ENCODE measurements around the gene CHMP4B. TPM values are rescaled to one million over a fixed set of nuclear protein-coding genes. Genes with fewer than 3 reads are reported as not detected.

The CHMP4B gene
- total RNA-seq, 1 donor from 2014 or later = 97.2 TPM

DNA sequence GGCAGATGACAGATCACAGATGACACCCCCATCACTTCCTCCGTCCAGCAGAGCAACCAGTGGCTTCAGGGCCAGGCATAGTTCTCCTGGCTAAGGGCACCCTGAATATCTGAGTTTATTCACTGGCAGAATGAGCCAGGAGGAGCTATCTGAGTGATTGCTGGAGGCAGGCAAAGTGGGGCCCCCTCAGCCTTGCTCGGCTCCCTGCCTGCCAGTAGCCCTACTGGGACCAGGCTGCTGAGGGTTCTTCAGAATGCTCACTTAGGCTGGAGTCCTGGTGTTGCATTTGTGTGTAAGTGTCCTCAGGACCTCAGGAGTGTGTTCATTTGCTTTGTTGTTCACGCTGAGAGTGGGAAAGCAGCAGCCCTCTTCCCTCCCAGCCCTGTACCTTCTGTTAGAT lies 31.2 kb downstream of the CHMP4B start:
- no peaks in the 10 kb centered on the region for H3K9me3 Mint-ChIP-seq
- H3K27ac Mint-ChIP-seq (ENCODE audit: unreplicated experiment) = no peak overlapping the region
- H3K36me3 Mint-ChIP-seq (ENCODE audit: low read depth) = peaks cover 2% of the 10 kb centered on the region
- DNase-seq (ENCODE audit: low read depth, low spot score) = no peak
- no peak for TF ChIP-seq CTCF (conservative IDR thresholded peaks at IDR 0.05)
- peaks cover 57% of the 10 kb centered on the region for H3K4me1 Mint-ChIP-seq
- H3K27me3 Mint-ChIP-seq (ENCODE audit: low read depth) = no peaks in the 10 kb centered on the region
- no peak overlapping the region for H3K4me3 Mint-ChIP-seq

- no peaks in the 10 kb centered on the region for H3K9me3 Mint-ChIP-seq
- peaks cover 3% of the 10 kb centered on the region for H3K36me3 Mint-ChIP-seq (ENCODE audit: low read depth)
- H3K27me3 Mint-ChIP-seq (ENCODE audit: low read depth) = no peaks in the 10 kb centered on the region
- no peak overlapping the region for H3K27ac Mint-ChIP-seq (ENCODE audit: unreplicated experiment)
- no peak for DNase-seq (ENCODE audit: low read depth, low spot score)
- H3K4me3 Mint-ChIP-seq = no peak overlapping the region
- H3K4me1 Mint-ChIP-seq = peaks cover 56% of the 10 kb centered on the region
- no peak for TF ChIP-seq CTCF (conservative IDR thresholded peaks at IDR 0.05)
These were observed 31.9 kb downstream of the CHMP4B start for GRCh38 chr20:33843050-33843449.

DNA sequence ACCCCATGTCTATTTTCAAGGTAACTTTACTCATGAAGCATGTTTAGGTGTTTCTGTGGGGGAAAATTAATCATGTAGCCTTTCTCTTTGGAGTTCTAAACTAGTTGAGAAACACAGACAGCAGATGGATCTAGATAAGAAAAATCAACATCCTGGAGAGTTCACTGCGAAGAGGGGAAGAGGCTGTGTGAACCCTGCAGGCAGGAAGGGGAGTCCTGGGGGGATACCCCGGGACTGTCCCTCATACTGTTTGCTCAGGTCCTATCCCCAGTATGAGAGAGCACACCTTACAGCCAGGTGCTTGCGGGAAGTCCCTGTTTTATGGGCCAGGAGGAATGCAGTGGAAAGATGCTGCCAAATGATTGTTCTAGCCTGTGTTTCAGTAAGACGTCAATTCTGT lies 32.7 kb downstream of the CHMP4B start:
- Mint-ChIP-seq H3K4me3 (no peak overlapping the region), H3K36me3 (ENCODE audit: low read depth) (peaks cover 7% of the 10 kb centered on the region), H3K27me3 (ENCODE audit: low read depth) (no peaks in the 10 kb centered on the region), H3K27ac (ENCODE audit: unreplicated experiment) (no peak overlapping the region), H3K4me1 (peaks cover 56% of the 10 kb centered on the region), H3K9me3 (no peaks in the 10 kb centered on the region)
- DNase-seq (ENCODE audit: low read depth, low spot score) = no peak
- no peak for TF ChIP-seq CTCF (conservative IDR thresholded peaks at IDR 0.05)

- no peak for DNase-seq (ENCODE audit: low read depth, low spot score)
- TF ChIP-seq CTCF (conservative IDR thresholded peaks at IDR 0.05) = no peak
- Mint-ChIP-seq H3K4me1 (peaks cover 42% of the 10 kb centered on the region), H3K27me3 (ENCODE audit: low read depth) (no peaks in the 10 kb centered on the region), H3K27ac (ENCODE audit: unreplicated experiment) (peak overlapping the region; percentile 2), H3K9me3 (no peaks in the 10 kb centered on the region), H3K36me3 (ENCODE audit: low read depth) (peaks cover 9% of the 10 kb centered on the region), H3K4me3 (no peak overlapping the region)
These were observed 35.3 kb downstream of the CHMP4B start for GRCh38 chr20:33846291-33846935.

GRCh38 chr20:33847006-33847405 lies 35.9 kb downstream of the CHMP4B start:
- DNase-seq (ENCODE audit: low read depth, low spot score) = no peak
- peaks cover 36% of the 10 kb centered on the region for H3K4me1 Mint-ChIP-seq
- H3K36me3 Mint-ChIP-seq (ENCODE audit: low read depth) = peaks cover 14% of the 10 kb centered on the region
- no peaks in the 10 kb centered on the region for H3K27me3 Mint-ChIP-seq (ENCODE audit: low read depth)
- no peak for TF ChIP-seq CTCF (conservative IDR thresholded peaks at IDR 0.05)
- no peaks in the 10 kb centered on the region for H3K9me3 Mint-ChIP-seq
- H3K27ac Mint-ChIP-seq (ENCODE audit: unreplicated experiment) = no peak overlapping the region
- H3K4me3 Mint-ChIP-seq = no peak overlapping the region

Measured in neural crest cell (in vitro differentiated cells).